NB4 (cell line): ENCODE measurements around the gene CD200.

Experiments
- DNase-seq: peaks from one replicate; pipeline ENCODE4 v3.0.0; 2010; ENCODE audit warnings: low read depth
- H3K4me3 ChIP-seq: one replicate; pipeline ENCODE4 v1.5.1; 2011; ENCODE audit warnings: mild to moderate bottlenecking, low read depth, low read length, moderate library complexity
- MYC ChIP-seq: IDR thresholded peaks from 2 replicates; pipeline ENCODE4 v1.6.1; 2011; ENCODE audit warnings: low read depth, low read length
- POLR2A ChIP-seq: IDR thresholded peaks from 2 replicates; pipeline ENCODE4 v1.6.1; 2011; ENCODE audit warnings: mild to moderate bottlenecking; ENCODE audit not compliant: insufficient read length; ENCODE audit errors: extremely low read depth
- TF ChIP-seq, protein P1 (sequence below): IDR thresholded peaks from one replicate; pipeline ENCODE4 v1.5.1; 2012; ENCODE audit warnings: low read depth, low read length
- TF ChIP-seq, protein P2 (sequence below): IDR thresholded peaks from 2 replicates; pipeline ENCODE4 v1.6.1; 2011; ENCODE audit warnings: low read depth, low read length

Gene CD200

DNA sequence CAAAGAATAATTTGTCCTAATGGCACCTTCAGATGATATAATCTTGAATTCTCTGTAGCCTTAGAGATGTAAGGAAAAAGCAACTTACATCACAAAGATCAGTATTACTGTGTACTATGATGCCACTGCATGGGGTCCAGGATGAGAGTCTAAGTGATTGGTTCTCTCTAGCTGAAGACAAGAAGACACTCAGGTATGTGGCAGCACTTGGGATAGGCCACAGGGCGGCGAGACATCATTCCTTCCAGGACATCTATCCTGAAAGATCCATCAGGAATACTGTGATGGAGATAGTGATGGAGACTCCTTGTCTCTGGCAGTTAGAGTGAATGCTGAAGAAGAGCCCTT, 2.5 kb downstream of the CD200 start:
- H3K4me3 ChIP-seq: no peak overlapping the region

DNA sequence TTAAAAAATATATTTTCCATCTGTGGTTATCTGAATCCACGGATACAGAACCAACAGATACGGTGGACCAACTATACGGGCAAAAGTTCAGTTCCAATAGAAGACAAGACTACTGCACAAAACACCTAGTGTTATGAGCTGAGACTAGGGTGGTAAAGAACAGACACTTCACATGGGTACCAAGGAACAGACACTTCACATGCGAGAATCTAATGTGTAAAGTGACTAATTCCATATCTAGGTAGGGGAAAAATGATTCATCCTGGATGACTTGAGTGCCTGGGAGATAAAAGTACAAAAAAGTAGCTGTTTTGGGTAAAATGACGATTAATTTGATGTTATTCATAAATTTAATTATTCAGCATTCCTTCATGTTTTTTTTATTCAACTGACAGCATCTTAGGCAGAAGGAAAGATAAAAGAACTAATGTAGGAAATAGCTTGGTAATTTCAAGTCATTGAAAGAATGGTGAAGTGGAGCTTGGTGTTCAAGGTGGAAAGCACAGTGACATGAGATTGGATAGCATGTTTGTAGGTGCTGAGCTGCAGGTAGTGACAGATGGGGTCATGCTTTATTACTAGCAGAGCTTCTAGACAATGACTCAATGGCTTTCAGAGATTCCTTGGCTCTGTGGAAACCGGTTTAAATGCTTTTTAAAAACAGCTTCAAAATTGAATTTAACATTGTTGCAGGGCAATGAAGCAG, 5.2 kb downstream of the CD200 start:
- no peak overlapping the region for H3K4me3 ChIP-seq
- TF ChIP-seq, protein P1, sequence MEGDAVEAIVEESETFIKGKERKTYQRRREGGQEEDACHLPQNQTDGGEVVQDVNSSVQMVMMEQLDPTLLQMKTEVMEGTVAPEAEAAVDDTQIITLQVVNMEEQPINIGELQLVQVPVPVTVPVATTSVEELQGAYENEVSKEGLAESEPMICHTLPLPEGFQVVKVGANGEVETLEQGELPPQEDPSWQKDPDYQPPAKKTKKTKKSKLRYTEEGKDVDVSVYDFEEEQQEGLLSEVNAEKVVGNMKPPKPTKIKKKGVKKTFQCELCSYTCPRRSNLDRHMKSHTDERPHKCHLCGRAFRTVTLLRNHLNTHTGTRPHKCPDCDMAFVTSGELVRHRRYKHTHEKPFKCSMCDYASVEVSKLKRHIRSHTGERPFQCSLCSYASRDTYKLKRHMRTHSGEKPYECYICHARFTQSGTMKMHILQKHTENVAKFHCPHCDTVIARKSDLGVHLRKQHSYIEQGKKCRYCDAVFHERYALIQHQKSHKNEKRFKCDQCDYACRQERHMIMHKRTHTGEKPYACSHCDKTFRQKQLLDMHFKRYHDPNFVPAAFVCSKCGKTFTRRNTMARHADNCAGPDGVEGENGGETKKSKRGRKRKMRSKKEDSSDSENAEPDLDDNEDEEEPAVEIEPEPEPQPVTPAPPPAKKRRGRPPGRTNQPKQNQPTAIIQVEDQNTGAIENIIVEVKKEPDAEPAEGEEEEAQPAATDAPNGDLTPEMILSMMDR: no peak
- TF ChIP-seq POLR2A (no peak), MYC (no peak)
- TF ChIP-seq, protein P2, sequence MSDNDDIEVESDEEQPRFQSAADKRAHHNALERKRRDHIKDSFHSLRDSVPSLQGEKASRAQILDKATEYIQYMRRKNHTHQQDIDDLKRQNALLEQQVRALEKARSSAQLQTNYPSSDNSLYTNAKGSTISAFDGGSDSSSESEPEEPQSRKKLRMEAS: no peak
- DNase-seq: no peak

More for the DNA sequence above, 2.5 kb downstream of the CD200 start:
- no peak for TF ChIP-seq MYC
- TF ChIP-seq, protein P2: no peak
- DNase-seq: no peak

DNA sequence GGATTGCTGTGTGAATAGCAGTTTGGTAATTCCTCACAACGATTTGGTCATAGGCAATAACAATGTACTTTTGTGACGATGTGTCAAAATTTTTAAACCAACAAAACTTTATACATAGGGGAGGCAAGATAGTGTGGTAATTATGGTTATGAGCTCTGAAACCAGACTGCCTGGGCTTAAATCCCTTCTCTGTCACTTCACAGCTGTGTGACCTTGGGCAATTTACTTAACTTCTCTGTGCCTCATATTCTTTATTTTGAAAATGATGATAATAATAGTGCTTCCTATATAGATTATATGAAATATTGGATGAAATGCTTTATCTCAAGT, 5.7 kb downstream of the CD200 start:
- no peak for DNase-seq
- TF ChIP-seq, protein P2: no peak
- TF ChIP-seq POLR2A: no peak
- no peak for TF ChIP-seq MYC
- TF ChIP-seq, protein P1: no peak
- no peak overlapping the region for H3K4me3 ChIP-seq

DNA sequence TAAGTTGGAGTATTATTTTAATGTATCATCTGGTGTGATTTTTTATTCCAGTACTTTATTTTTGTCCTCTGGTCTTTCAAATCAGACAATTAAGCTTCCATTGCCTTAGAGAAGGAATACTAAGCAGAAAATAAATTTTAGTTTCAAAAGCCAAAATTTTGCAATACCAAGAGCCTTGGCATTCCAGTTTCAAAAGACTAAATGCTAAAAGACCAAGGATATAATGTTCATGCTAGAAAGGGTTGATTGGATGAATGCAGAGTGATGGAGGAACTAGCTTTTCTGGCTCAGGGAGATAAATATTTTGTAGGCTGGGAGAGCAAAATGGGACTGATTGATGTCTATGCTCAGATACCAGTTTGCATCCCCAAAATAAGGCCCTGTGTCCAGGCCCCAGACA, 6.2 kb downstream of the CD200 start:
- H3K4me3 ChIP-seq: no peak overlapping the region
- no peak for DNase-seq
- TF ChIP-seq POLR2A: no peak
- TF ChIP-seq, protein P1: no peak
- TF ChIP-seq, protein P2: no peak
- no peak for TF ChIP-seq MYC

DNA sequence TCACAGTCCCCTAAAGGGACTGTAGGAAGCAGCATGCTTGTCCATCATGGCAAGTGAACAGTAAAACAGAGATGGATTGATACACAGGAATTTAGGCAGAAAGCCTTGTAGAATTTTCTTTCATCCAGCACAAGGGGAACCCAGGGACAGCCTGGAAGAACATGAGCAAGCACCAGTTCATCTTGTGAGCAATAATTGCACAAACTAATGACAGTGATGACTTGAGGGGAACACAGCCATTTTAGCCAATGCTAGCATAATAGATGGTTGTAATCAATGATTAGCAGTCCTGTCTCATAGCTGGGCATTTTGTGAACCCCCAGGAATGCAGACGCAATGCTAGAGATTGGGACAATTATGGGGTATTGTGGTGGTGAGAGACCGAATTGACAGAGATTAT, 6.7 kb downstream of the CD200 start:
- H3K4me3 ChIP-seq: no peak overlapping the region
- TF ChIP-seq POLR2A (no peak), MYC (no peak)
- TF ChIP-seq, protein P1: no peak
- TF ChIP-seq, protein P2: no peak
- DNase-seq: no peak

DNA sequence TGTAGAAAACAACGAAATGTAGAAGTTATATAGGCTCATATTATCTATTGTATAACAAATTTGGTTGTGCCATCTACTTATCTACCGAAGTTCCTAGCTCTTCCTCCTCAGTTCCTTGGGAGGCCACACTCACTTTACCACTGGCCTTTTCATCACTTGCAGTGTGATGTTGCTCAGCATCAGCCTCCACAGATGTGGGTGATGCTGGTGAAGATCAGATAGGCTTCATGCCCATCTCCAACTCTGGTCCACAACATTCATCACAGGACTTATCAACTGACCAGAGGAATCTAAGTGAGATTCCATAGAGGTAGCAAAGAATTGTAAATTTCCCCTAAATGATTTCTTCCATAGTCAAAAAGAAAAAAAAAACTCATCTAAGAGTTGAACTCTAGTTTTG, 8.4 kb downstream of the CD200 start:
- DNase-seq: no peak
- no peak for TF ChIP-seq POLR2A
- TF ChIP-seq MYC: no peak
- TF ChIP-seq, protein P1: no peak
- TF ChIP-seq, protein P2: no peak
- H3K4me3 ChIP-seq: no peak overlapping the region
